HG03060 (cell line): ENCODE data around the gene MTCL1.

Experiments used
- ATAC-seq: cut with Tn5 transposase; IDR thresholded peaks from one replicate; pipeline ENCODE4 v1.9.1; 2021; ENCODE audit warnings: low read depth, moderate number of reproducible peaks; ENCODE audit not compliant: unreplicated experiment

The MTCL1 gene

GRCh38 chr18:8709248-8710059 lies 4.1 kb downstream of the MTCL1 start:
- no peak for ATAC-seq

DNA sequence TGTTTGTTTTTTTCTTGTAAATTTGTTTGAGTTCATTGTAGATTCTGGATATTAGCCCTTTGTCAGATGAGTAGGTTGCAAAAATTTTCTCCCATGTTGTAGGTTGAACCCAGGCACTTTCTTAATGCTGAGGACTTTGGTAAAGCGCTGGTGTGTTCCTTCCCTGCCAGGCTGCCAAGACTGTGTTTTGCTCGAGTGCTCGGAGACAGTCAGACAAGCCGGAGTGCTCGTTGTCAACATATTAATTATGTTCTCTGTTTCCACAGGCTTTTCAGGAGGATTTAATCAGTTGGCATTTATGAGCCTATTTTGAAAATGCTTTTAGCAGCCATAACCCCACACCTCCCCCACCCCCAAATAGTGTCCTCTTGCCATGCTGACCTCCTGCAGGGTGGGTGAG lies 6.4 kb downstream of the MTCL1 start:
- no peak for ATAC-seq

DNA sequence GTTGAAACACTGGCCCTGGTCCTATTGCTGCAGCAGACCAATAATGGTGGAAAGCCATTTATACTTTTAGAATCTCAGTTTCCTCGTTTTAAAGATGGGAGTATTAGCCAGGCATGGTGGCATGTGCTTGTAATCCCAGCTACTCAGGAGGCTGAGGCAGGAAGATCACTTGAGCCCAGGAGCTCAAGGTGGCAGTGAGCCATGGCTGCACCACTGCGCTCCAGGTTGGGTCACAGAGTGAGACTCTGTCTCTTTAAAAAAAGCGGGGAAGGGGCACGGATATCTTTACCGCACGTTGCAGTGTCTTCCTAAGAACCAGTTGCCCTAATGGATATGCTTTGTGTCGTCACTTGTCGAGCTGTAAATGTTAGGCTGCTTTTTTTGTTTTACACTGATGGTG lies 8.3 kb downstream of the MTCL1 start:
- no peak for ATAC-seq

GRCh38 chr18:8715599-8715998 lies 10.2 kb downstream of the MTCL1 start:
- ATAC-seq, result no peak

- no peak for ATAC-seq
These were observed 11.8 kb downstream of the MTCL1 start for GRCh38 chr18:8717011-8717770.

- ATAC-seq, result no peak
These were observed 13.1 kb downstream of the MTCL1 start for GRCh38 chr18:8718401-8718913.

DNA sequence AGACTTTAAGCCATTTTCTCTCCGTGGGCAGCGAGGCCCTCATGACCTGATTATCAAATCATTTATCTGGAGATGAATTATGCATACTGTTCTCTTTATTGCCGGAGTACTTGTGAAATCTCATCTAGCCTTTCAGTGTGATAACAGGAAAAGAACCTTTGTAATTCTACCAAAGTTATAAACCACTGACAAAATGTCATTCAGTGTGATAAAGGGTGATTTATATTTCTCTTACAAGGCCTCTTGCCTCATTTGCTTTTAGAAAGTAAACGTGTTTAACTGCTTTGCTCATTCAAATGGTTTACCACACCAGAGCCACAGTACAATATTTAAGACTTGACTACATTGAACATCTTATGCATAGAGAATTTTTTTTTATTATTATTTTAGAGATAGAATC lies 13.8 kb downstream of the MTCL1 start:
- no peak for ATAC-seq

DNA sequence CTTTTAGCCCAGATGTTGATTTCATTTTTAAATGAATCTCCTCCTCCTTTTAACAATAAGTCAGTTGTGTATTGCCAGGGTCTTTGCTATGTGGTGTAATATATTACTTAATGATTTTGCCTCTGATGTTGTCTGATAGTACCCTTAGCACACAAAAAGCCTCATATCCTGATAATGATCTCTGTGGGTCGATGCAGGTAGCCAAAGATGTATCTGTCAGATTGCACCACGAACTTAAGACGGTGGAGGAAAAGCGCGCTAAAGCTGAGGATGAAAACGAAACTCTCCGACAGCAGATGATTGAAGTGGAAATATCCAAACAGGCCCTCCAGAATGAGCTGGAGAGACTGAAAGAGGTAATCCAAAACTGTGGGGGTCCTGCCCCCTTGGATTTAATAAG lies 14.8 kb downstream of the MTCL1 start:
- no peak for ATAC-seq

DNA sequence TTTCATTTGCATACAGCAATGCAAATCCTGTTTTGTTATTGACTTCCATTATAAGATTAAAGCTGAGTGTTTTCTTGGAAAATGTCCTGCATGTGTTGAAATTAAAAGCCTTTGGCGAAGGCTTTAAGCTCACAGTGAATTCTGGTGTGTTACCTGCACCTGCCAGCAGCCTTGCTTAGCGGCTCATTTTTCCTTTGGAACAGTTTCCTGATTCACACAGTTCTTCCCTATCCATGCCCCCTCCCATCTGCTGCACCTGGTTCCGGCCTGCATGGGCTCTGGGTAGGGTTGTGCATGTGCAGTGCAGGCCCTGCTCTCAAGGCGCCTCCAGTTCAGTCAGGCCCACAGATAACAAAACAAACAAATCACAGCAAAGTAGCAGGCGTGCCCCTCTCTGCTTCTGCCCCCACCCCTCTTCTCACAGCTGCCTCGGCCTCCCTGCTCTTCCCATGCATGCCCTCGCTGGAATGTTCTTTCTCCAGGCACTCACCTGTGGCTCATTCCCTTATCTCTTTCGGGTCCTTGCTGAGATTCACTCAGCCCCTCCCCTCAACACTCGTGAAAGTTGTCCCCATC lies 15.8 kb downstream of the MTCL1 start:
- ATAC-seq, result no peak

- no peak for ATAC-seq
These were observed 16.4 kb downstream of the MTCL1 start for GRCh38 chr18:8721716-8722115.

DNA sequence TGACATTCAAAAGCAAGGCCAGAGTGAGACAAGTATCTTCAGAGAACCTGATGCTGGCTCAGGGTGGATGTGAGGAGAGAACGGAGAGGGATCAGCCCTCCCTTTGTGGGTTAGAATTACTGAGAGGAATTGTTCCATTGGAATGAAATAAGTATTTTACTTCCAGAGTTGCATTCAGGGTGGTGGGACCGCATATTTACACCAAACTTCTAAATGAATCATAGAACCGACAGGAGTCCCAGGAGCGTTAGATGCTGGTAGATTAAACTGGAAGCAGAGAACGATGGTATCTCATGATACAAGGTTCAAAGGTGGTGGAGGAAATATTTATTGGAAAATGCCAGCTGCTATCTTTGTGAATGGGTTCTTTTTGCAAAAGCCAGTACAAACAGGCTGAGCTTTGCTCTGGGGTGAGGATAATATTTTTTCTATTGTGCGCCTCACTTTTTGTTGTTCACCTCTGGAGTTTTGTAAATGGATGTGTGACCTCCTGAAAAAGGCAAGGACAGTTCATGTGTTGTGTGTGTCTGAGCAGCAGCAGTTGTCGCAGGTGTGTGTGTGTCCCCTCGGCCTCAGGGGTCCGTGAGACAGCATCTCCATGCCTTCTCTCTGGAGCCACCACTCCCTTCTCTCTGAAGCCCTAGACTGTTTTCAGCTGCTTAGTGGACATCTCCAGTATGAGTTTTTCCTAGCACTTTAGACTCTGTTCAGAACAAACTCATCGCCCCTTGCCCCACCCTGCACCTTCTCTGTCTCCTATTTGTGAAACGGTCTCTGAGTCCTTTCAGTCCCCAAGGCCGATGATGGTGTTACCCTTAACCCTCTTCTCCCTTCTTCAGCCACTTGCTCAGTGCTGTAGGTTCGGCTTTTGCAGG lies 17.8 kb downstream of the MTCL1 start:
- ATAC-seq, result no peak

DNA sequence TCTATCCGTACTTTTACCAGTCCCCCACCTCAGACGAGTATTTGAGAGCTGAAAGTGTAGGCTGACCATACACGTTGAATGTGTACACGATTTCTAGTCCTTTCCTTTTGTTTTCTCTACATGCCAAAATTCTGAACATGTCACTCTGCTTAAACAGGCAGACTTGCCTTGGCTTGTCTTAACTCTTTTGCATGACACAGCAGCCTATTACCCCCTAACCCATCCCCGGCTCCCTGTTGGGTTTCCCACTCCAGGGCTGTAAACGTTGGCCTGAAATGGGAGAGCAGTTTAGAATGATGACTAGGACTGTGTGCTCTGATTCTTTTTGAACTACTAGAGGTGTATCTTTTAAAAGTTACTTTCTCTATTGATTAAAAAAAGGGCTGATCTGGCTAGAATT lies 19.1 kb downstream of the MTCL1 start:
- ATAC-seq, result no peak

- ATAC-seq, result no peak
These were observed 20.9 kb downstream of the MTCL1 start for GRCh38 chr18:8726281-8726680.

GRCh38 chr18:8726963-8727705 lies 21.8 kb downstream of the MTCL1 start:
- ATAC-seq, result no peak

DNA sequence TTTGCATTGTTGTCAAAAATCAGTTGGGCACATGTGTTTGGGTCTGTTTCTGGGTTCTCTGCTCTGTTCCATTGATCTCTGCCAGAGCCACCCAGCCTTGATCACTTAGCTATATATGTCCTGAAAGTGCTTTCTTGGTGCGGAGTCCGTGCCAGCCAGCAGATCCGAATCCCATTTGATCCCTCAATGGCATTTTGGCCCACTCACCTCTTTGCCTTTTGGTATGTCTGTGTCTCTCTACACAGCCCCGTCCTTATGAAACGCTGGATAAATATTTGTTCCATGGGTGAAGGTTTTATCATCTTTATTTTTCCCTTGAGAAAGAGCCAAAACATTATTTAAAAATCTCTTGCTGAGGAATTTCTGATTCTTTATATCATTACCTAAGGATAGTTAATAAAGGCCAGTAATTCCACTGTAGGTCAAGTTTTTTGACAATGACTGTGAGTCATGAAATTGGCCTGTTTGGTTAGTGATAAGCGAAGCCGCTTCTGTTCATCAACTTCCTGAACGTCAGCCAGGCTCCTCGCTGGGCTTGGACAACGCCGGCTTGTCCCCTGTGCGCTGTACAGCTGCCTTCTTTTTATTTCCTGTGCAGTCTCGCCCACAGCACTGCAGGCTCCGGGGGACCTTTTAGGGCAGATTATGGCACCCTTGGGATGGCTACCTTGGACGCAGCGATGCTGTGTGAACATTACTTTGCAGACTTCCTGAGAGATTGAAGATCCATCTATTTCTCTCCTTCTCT lies 24.9 kb downstream of the MTCL1 start:
- ATAC-seq, result no peak

GRCh38 chr18:8732442-8733360 lies 27.3 kb downstream of the MTCL1 start:
- no peak for ATAC-seq

- ATAC-seq, result no peak
These were observed 29.1 kb downstream of the MTCL1 start for GRCh38 chr18:8734496-8734895.

DNA sequence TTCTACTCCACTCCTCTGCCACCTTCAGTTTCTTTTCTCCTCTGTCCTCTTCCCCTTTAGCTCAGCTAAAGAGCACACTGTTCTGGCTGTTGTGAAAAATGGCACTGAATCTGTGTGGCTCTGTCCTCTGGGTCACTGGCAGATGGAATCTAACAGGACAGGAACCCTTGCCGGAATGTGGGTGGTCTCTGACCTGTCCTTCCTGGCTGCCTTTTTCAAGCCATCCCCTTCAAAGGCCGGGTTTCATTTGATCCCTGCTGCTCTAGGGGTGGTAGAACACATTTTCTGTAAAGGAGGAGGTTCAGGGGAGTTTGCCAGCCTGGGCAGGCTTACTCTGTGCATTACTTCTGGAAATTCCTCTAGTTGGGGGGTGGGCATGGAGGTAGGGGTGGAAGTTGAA lies 29.9 kb downstream of the MTCL1 start:
- no peak for ATAC-seq
